COR-L47 (cell line): ENCODE results near the gene HTT.

Experiments
- DNase-seq: peaks from one replicate; lab custom pipeline; 2025; lab: John Stamatoyannopoulos, UW

HTT gene

DNA sequence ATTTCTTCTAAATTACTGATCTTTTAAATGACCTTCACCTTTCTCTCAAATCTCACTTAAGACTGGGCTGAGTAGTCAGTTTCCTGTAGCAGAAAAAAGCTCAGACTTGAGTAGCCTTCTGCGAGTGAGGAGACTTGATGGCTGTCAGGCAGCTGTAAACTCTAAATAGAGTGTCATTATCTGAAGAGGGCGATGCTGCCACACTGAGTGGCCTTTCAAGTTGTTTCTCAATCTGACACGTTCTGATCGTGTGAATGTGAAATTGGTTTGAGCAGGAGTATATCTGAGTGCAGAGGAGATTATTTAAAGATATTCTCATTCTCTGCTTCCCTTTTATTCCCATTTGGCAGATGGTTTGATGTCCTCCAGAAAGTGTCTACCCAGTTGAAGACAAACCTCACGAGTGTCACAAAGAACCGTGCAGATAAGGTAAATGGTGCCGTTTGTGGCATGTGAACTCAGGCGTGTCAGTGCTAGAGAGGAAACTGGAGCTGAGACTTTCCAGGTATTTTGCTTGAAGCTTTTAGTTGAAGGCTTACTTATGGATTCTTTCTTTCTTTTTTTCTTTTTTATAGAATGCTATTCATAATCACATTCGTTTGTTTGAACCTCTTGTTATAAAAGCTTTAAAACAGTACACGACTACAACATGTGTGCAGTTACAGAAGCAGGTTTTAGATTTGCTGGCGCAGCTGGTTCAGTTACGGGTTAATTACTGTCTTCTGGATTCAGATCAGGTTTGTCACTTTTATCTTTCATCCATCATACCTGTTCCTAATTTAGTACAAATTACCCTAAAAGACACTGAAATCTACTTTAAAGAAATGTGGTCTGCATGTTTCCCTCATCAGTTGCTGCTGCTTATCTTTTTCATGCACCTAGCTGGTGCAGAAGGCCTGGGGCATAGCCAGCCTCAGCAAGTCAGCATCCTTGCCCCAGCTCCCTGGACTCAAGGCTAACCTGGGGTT lies 100.2 kb downstream of the HTT start:
- no peak for DNase-seq

DNA sequence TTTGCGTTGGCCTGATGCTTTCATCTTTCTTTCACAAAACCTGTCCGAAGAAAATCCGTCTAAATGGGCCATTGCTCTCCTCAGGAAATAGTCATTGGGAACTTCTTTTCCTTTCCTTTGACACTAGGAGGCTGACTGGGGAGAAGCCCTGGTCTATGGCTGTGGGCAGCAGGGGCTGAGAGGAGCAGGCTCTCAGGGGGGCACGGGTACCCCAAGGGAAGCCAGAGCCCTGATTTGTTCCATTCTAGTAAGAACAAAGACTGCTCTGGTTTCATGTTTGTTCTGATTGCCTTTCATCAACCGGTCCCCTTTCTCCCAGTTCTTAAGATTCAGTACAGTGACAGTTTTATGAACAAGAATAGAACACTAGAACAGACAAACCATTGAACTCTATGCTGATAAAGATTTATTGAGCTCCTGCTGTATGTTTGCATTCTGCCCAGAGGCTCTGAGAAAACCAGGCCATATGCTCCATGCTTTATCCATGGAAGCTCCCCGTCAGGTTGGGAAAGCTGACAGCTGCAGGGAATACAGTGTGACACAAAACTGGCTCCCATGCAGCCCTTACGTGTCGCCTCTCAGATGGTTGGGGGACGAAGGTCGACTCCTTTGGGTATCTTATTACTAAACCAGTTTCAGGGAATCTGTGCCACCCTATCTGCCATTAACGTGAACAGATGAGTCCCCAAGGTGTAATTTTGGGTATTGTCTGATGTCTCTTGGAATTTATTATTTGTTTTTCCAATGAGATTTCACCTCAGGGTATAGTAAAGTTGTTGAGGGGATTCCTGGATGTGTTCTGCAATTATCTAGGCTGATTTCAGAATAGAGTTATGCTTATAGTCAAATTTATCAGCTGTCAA lies 102.1 kb downstream of the HTT start:
- DNase-seq = no peak

GRCh38 chr4:3177426-3177825 lies 102.9 kb downstream of the HTT start:
- no peak for DNase-seq

DNA sequence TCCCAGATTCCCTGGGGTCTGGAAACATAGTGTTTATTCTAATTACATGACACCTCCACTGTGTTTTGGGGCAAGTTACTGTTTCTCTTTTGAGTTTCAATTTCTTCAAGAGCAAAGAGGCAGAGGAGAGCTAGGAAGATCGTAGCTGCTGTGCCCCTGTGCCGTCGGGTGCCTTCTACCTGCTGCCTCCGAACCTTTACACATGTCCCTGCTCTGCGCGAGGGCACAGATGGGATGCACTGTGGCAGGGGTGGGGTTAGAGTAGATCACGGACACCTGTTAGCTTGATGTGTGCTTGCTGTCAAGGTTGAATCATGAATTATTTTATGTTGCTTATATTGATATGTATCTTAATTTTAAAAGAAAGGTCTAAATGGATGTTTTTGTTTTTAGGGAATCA lies 103.4 kb downstream of the HTT start:
- no peak for DNase-seq

DNA sequence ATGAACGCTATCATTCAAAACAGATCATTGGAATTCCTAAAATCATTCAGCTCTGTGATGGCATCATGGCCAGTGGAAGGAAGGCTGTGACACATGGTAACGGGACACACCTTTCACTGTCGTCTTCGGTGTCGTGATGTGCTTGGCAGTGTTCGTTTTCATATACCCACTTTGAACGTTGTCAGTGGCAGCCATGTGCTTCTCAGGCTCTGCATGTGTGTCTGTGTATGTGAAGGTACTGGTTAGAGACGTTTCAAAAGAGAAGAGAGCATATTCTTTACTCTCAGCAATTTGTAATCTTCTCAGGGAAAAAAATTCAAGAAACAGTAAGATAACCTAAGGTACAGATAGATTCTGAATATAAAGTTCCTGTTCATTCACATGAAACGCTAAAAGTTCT lies 103.9 kb downstream of the HTT start:
- no peak for DNase-seq

DNA sequence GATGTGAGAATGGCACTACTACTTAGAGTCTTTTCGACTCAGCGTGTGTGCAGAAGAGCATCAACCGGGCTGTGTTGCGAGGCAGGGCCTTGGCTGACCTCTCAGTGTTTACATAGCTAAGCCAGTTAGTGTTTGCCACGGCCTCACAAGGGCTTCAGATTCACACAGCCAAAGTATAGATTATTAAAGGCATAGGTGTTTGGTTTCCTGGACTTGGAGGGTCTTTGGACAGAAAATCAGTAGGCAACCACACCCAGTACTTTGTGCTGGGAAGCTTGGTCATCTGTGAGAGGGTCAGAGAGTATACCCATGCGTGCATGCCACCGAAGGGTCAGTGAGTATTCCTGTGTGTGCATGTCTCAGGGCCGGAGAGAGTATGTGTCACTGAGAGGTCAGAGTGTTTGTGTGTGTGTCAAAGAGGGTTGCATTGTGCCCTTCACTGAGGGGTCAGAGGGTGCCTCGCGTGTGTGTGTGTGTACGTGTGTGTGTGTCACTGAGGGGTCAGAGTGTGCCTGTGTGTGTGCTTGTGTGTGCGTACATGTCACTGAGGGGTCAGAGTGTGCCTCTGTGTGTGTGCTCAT lies 104.7 kb downstream of the HTT start:
- no peak for DNase-seq

DNA sequence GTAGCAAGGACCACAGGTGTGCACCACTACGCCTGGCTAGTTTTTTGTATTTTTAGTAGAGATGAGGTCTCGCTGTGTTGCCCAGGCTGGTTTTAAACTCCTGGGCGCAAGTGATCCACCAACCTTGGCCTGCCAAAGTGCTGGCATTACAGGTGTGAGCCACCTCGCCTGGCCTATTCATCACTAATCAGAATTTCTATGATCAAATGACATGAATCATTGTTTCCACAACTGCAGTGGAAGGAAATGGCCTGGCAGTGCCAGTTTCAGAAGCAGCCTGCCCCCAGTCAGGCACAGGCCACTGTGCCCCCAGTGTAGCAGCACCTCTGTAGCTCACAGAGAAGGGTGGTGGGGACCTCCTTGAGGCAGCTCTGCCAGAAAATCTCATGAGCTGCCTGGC lies 108.5 kb downstream of the HTT start:
- no peak for DNase-seq

DNA sequence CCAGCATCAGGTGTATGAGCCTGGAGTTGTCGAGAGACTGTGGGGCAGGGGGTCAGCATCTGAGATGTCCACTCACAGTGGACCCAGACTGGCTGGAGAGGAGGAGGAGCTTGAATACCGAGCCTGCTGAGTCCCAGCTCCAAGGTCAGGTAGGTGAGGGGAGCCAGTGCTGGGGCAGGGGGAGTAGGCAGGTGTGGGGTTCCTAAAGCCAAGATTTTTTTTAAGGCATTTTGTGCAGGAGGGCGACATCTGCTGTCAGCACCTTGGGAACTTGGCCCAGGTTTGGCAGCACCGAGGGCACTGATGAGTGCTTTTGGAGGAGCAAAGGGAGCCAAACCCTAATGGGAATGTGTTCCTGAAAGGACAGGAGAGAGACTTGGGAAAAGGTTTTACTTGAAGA lies 110.2 kb downstream of the HTT start:
- DNase-seq = no peak

- no peak for DNase-seq
Observed at GRCh38 chr4:3186609-3187008, 112.1 kb downstream of the HTT start.

DNA sequence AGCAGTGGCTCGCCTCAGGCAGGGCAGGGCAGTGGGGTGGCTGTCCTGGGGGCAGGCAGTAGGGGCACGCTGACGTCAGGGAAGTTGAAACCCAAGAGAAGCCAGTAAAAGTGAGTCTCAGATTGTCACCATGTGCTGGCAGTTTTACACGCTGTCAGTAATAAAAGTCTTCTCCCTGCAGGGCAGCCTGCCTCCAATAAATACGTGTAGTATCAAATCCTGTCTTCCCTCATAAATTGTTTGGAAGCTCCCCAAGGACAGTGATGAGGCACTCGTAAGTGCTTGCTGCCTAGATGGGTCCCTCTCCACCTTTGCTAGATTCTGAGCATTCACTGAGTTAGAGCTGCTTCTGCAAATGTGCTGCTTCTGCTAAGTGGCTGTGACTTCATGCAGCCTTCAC lies 113.6 kb downstream of the HTT start:
- no peak for DNase-seq

- DNase-seq = no peak
Observed at GRCh38 chr4:3189459-3189858, 115.0 kb downstream of the HTT start.

DNA sequence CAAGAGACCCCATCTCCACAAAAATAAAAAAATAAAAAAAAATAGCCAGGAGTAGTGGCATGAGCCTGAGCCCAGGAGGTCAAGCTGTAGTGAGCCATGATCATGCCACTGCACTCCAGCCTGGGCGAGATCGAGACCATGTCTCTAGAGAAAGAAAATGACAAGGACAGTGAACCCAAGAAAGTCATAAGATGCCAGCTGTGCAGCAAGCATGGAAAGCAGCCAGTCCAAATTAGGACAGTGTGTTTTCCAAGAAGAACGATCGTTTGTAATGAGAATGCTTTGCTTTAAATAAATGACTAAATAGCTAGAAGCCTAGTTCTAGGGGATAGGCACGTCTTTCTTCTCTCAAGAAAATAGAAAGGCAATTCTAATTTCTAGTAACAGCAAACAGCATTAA lies 116.1 kb downstream of the HTT start:
- no peak for DNase-seq

DNA sequence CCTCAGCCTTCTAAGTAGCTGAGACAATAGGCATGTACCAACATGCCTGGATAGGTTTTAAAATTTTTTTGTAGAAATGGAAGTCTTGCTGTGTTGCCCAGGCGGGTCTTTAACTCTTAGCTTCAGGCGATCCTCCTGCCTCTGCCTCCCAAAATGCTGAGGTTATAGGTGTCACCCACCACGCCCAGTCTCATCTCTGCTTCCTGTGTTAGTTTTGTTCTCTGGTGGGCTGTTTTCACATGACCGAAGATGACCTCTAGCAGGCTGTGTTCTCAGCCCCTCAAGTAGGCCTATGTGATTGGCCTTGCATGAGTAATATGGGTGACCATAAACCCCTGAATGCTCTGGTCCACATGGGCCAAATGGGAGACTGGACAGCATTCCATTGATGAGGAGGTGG lies 117.7 kb downstream of the HTT start:
- DNase-seq = no peak

- no peak for DNase-seq
Observed at GRCh38 chr4:3192827-3193226, 118.3 kb downstream of the HTT start.

- peak; percentile 2 for DNase-seq
Observed at GRCh38 chr4:3193531-3194203, 119.2 kb downstream of the HTT start.

GRCh38 chr4:3196670-3197359 lies 122.3 kb downstream of the HTT start:
- DNase-seq = no peak

DNA sequence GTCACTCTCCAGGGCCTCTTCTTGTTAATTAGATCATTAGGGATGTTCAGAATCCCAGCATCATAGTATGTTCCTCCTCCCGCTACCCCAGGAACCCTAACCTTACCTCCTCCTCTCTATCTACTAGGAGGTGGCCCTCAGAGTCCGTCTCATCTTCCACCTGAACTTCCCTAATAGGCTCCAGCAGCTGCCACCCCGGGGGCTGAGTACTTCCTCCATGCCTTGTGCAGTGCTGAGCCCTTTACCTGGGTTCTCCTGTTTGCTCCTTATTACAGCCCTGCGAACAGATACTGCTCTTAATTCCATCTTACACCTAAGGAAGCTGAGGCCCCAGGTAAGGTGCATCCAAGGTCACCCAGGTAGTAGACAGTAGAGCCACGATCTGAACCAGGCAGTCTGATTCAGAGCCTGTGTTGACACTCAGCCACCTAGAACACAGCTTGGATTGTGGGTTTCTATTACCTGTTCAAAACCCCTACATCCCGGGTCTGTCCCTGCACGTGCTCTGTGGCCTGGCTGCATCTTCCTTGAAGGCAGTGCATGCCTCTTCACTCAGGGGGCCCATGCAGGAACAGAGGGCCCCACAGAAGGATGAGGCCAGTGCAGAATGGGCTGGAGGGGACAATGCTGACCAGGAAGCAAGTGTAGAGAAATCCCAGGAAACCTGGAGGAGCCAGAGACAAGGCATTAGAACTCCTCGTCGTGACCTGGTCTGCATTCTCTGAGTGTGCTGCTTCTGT lies 123.1 kb downstream of the HTT start:
- DNase-seq = no peak

DNA sequence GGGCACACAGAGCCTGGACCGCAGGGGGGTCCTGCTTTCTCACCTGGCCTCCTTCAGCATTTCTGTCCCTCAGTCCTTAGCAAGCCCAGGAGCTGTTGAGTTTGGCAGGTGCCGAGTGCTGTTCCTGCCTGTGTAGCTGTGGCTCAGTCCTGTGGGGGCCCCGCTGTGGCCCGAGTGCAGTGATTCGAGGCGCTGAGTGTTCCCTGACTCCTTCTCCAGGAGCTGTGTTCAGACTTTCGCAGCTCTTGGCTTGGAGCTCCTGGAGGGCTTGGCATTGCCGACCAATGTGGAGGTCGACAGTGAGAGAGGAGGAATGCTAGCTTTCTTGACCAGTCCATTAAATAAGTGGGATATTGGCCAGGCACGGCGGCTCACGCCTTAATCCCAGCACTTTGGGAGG lies 124.4 kb downstream of the HTT start:
- DNase-seq = no peak

GRCh38 chr4:3199653-3200422 lies 125.4 kb downstream of the HTT start:
- DNase-seq = no peak
